PC-9 (cell line): ENCODE results near the gene ESPNL.

ENCODE experiments used
- CTCF ChIP-seq: fragments of 200-600 bp; sonication (generic); conservative IDR thresholded peaks from 2 replicates; pipeline ENCODE4 v1.6.1; 2017; ENCODE audit warnings: mixed run types, antibody characterized with exemption, mild to moderate bottlenecking, moderate library complexity
- EZH2 ChIP-seq: fragments of 200-600 bp; sonication (generic); IDR thresholded peaks from 2 replicates; pipeline ENCODE4 v1.8.0; 2017; ENCODE audit warnings: antibody characterized with exemption, low read depth

GRCh38 chr2:238100821-238101771 lies 956 bp downstream of the ESPNL start:
- TF ChIP-seq CTCF (no peak), EZH2 (no peak)
